Measurements from ENCODE around the gene KHDC4. TPM values are rescaled to one million over a fixed set of nuclear protein-coding genes. Genes with fewer than 3 reads are reported as not detected.
A peak's percentile ranks its signal among the peaks of the same experiment; 100 is the strongest.

The KHDC4 gene
- total RNA-seq, 2 donors from 2014 or later: 32.7 to 40.5 TPM

DNA sequence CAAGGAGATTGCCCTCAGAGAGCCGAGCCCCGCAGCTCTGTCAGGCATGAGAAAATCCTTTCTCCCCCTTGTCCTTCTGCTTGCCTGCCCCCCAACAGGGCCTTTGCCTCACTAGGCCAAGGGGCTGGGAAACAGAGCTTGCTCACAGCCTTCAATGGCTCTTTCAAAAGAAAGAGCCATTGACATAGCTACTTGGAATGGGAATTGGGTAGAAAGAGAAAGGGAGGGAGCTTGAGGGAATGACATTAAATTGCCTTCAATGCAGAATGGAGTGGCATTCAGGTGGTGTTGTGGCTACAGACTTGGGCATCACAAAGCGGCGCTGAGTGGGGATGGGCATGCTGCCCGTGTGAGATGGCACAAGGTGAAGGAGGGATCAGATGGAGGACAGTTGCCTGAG lies 61.7 kb downstream of the KHDC4 start:
- intact Hi-C loops (cut with DNase I): no loop called here
- Histone ChIP-seq H3K27me3 (no peaks in the 10 kb centered on the region), H3K36me3 (replicated peaks in 1 of 2; ENCODE audit: insufficient read depth in 1 of 2, low read depth in 2 of 2) (no peaks in the 10 kb centered on the region), H3K4me3 (no peak overlapping the region), H3K9me3 (no peaks in the 10 kb centered on the region), H3K27ac (no peak overlapping the region), H3K4me1 (peaks cover 9% of the 10 kb centered on the region)
- TF ChIP-seq POLR2A (IDR thresholded peaks at IDR 0.05) (no peak), CTCF (IDR thresholded peaks at IDR 0.05) (no peak)
- 86 to 88% methylated on average over 4 to 5 of the region's 5 CpGs for WGBS, 2 donors
- DNase-seq (no peak), ATAC-seq (no peak)

GRCh38 chr1:155871390-155871789 lies 62.8 kb downstream of the KHDC4 start:
- intact Hi-C loops (cut with DNase I): no loop called here
- ATAC-seq: peak; percentile 45
- H3K4me3 ChIP-seq: no peak overlapping the region
- H3K36me3 ChIP-seq (replicated peaks in 1 of 2; ENCODE audit: insufficient read depth in 1 of 2, low read depth in 2 of 2): no peaks in the 10 kb centered on the region
- H3K27me3 ChIP-seq: no peaks in the 10 kb centered on the region
- WGBS, 2 donors: 38 to 40% methylated on average over 1 of the region's 1 CpG
- no peak overlapping the region for H3K27ac ChIP-seq
- TF ChIP-seq CTCF (IDR thresholded peaks at IDR 0.05): no peak
- no peak for TF ChIP-seq POLR2A (IDR thresholded peaks at IDR 0.05)
- DNase-seq: peak; percentile 32 to 60 (median 48)
- peaks cover 9% of the 10 kb centered on the region for H3K4me1 ChIP-seq
- H3K9me3 ChIP-seq: no peaks in the 10 kb centered on the region

DNA sequence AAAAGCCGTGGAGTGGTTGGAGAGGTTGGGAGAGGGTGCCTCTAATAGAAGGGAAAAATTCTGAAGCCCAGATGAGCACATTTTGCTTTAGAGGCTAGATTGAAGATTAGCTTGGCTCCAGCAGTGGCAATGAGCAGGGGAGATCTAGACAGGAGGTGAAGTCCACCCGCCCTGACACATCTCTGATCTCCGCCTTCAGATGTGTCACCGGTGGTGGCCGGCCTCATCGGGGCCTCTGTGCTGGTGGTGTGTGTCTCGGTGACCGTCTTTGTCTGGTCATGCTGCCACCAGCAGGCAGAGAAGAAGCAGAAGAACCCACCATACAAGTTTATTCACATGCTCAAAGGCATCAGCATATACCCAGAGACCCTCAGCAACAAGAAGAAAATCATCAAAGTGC lies 66.4 kb downstream of the KHDC4 start:
- DNase-seq (no peak), ATAC-seq (no peak)
- H3K27ac ChIP-seq: no peak overlapping the region
- TF ChIP-seq POLR2A (IDR thresholded peaks at IDR 0.05): no peak
- no peak for TF ChIP-seq CTCF (IDR thresholded peaks at IDR 0.05)
- H3K36me3 ChIP-seq (replicated peaks in 1 of 2; ENCODE audit: insufficient read depth in 1 of 2, low read depth in 2 of 2): no peaks in the 10 kb centered on the region
- peaks cover 9% of the 10 kb centered on the region for H3K4me1 ChIP-seq
- H3K9me3 ChIP-seq: no peaks in the 10 kb centered on the region
- intact Hi-C loops (cut with DNase I): no loop called here
- H3K4me3 ChIP-seq: no peak overlapping the region
- no peaks in the 10 kb centered on the region for H3K27me3 ChIP-seq
- 82 to 83% methylated on average over 8 of the region's 8 CpGs for WGBS, 2 donors

GRCh38 chr1:155864393-155864792 lies 69.8 kb downstream of the KHDC4 start:
- Histone ChIP-seq H3K9me3 (no peaks in the 10 kb centered on the region), H3K4me3 (no peak overlapping the region), H3K4me1 (no peaks in the 10 kb centered on the region), H3K27me3 (no peaks in the 10 kb centered on the region), H3K36me3 (replicated peaks in 1 of 2; ENCODE audit: insufficient read depth in 1 of 2, low read depth in 2 of 2) (no peaks in the 10 kb centered on the region), H3K27ac (no peak overlapping the region)
- no peak for DNase-seq
- no peak for TF ChIP-seq POLR2A (IDR thresholded peaks at IDR 0.05)
- no peak for TF ChIP-seq CTCF (IDR thresholded peaks at IDR 0.05)
- intact Hi-C loops (cut with DNase I): no loop called here
- no peak for ATAC-seq

Small RNA genes lying within 50 kb of the gene (microRNA-seq; reads per million reads assigned to microRNA genes)
- gene MIR6738 (ENCODE audit: borderline number of aligned reads in 2 of 2, borderline replicate concordance in 2 of 2): 0 reads per million in 2 donors

Small RNA genes lying within 50 kb of the gene (small RNA-seq; reads per million reads assigned to genes)
- not detected for gene MIR6738
- gene RF00015: not detected
- gene SCARNA4: not detected
- 260 reads per million, percentile 97 among the genes with 10 or more reads in this experiment for gene SNORA80E

Other genes with a start within 250 kb of the KHDC4 start
- 10 to 100 TPM; 40.5 to 90.6 TPM for gene YY1AP1, start 245.6 kb downstream of the KHDC4 start, total RNA-seq
- gene DAP3, start 245.3 kb downstream of the KHDC4 start, total RNA-seq: 100 to 1,000 TPM in 1 of 2 donors, 10 to 100 TPM in 1; 71.9 to 110 TPM
- 10 to 100 TPM; 26.7 to 44.4 TPM for gene GON4L, start 77.2 kb downstream of the KHDC4 start, total RNA-seq
- 1 to 10 TPM; 1.3 to 5.4 TPM for gene SYT11, start 74.8 kb downstream of the KHDC4 start, total RNA-seq
- 10 to 100 TPM in 1 of 2 donors, 1 to 10 TPM in 1; 6.9 to 16.1 TPM for gene RIT1, start 23.1 kb downstream of the KHDC4 start, total RNA-seq
- under 1 TPM in 1 of 2 donors, not detected in 1; 0.26 TPM for gene RXFP4, start 7.2 kb upstream of the KHDC4 start, total RNA-seq
- 10 to 100 TPM; 31.9 to 32.6 TPM for gene ARHGEF2, start 44.1 kb upstream of the KHDC4 start, total RNA-seq
- 100 to 1,000 TPM; 179 to 291 TPM for gene SSR2, start 86.5 kb upstream of the KHDC4 start, total RNA-seq
- 10 to 100 TPM; 16.5 to 16.9 TPM for gene UBQLN4, start 119.4 kb upstream of the KHDC4 start, total RNA-seq
- gene LAMTOR2, start 120.4 kb upstream of the KHDC4 start, total RNA-seq: 10 to 100 TPM; 44.2 to 47.5 TPM
- gene RAB25, start 126.7 kb upstream of the KHDC4 start, total RNA-seq: 10 to 100 TPM; 31.3 to 66.7 TPM
- 1 to 10 TPM in 1 of 2 donors, under 1 TPM in 1; 0.99 to 4.7 TPM for gene MEX3A, start 148.1 kb upstream of the KHDC4 start, total RNA-seq
- 100 to 1,000 TPM; 152 to 186 TPM for gene LMNA, start 180.3 kb upstream of the KHDC4 start, total RNA-seq
- gene SEMA4A, start 219.2 kb upstream of the KHDC4 start, total RNA-seq: 10 to 100 TPM in 1 of 2 donors, 1 to 10 TPM in 1; 2.6 to 11.9 TPM

Data from body of pancreas (tissue), 4 donors.